COLO668 (cell line): ENCODE results near the gene ARPC4.
"Not testable (repeated sequence)": the region's sequence is repeated elsewhere in the genome, so short reads cannot be mapped to it uniquely, and the experiment has no call there.

Experiments used
- DNase-seq: peaks from one replicate; lab custom pipeline; 2025; ENCODE audit not compliant: unreplicated experiment; lab: John Stamatoyannopoulos, UW

ARPC4 gene

GRCh38 chr3:9851926-9852325 is 59.0 kb downstream of the ARPC4 start:
- DNase-seq = not testable (repeated sequence)

- no peak for DNase-seq
These were observed 59.6 kb downstream of the ARPC4 start for GRCh38 chr3:9852528-9852927.

DNA sequence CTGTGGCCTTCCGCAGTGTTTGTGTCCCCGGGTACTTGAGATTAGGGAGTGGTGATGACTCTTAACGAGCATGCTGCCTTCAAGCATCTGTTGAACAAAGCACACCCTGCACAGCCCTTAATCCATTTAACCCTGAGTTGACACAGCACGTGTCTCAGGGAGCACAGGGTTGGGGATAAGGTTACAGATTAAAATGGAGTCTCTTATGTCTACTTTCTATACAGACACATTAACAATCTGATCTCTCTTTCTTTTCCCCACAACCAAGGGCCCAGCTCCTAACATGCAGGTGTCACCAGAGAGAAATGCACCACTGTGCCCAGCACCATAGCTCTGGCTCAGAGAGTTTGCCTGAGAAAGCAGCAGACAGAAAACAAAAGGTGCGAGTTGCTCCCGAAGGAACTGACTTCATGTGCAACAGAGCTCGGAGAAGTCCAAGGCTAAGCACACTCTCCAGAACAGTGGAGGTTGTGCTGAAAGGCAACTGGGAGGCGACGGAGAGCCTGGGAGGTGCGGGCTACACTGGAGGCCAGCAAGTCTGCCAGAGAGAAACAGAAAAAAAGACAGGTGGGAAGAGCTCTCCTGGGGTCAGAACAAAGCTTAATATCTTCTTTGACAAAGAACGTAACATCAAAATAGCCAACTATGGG is 61.5 kb downstream of the ARPC4 start:
- not testable (repeated sequence) for DNase-seq

GRCh38 chr3:9855594-9855993 is 62.7 kb downstream of the ARPC4 start:
- no peak for DNase-seq
